ENCODE measurements around the gene EAPP.

GRCh38 chr14:34466691-34467090, 72.8 kb downstream of the EAPP start:
- TF ChIP-seq POLR2A (IDR thresholded peaks at IDR 0.05) (no peak), CTCF (IDR thresholded peaks at IDR 0.05) (no peak)
